ENCODE measurements around the gene GRID2. TPM values are rescaled to one million over a fixed set of nuclear protein-coding genes. Genes with fewer than 3 reads are reported as not detected.

Gene GRID2
- total RNA-seq, 1 donor from 2014 or later = not detected

GRCh38 chr4:93373893-93374860, 1070.4 kb downstream of the GRID2 start:
- no peaks in the 10 kb centered on the region for H3K27me3 ChIP-seq
- no peaks in the 10 kb centered on the region for H3K4me1 ChIP-seq
- H3K4me3 ChIP-seq = no peak overlapping the region
- no peak overlapping the region for H3K27ac ChIP-seq
- H3K36me3 ChIP-seq = no peaks in the 10 kb centered on the region
- intact Hi-C loops (cut with DNase I) = no loop called here
- H3K9me3 ChIP-seq = no peaks in the 10 kb centered on the region
- TF ChIP-seq POLR2AphosphoS5 (IDR thresholded peaks at IDR 0.05; ENCODE audit: insufficient read depth in 1 of 2, low read depth in 1 of 2) (no peak), POLR2A (IDR thresholded peaks at IDR 0.05) (no peak), CTCF (IDR thresholded peaks at IDR 0.05) (no peak)
- no peak for DNase-seq (ENCODE audit: extremely low spot score in 2 of 2)

- H3K27ac ChIP-seq = no peak overlapping the region
- TF ChIP-seq POLR2AphosphoS5 (IDR thresholded peaks at IDR 0.05; ENCODE audit: insufficient read depth in 1 of 2, low read depth in 1 of 2) = no peak
- TF ChIP-seq CTCF (IDR thresholded peaks at IDR 0.05) = no peak
- TF ChIP-seq POLR2A (IDR thresholded peaks at IDR 0.05) = no peak
- no peak for DNase-seq (ENCODE audit: extremely low spot score in 2 of 2)
- H3K36me3 ChIP-seq = no peaks in the 10 kb centered on the region
- H3K27me3 ChIP-seq = no peaks in the 10 kb centered on the region
- H3K4me1 ChIP-seq = no peaks in the 10 kb centered on the region
- intact Hi-C loops (cut with DNase I) = no loop called here
- no peak overlapping the region for H3K4me3 ChIP-seq
- H3K9me3 ChIP-seq = no peaks in the 10 kb centered on the region
Measured at GRCh38 chr4:93384241-93384640, 1080.5 kb downstream of the GRID2 start.

- Histone ChIP-seq H3K9me3 (no peaks in the 10 kb centered on the region), H3K4me1 (no peaks in the 10 kb centered on the region), H3K36me3 (no peaks in the 10 kb centered on the region), H3K4me3 (no peak overlapping the region), H3K27ac (no peak overlapping the region), H3K27me3 (no peaks in the 10 kb centered on the region)
- intact Hi-C loops (cut with DNase I) = no loop called here
- no peak for TF ChIP-seq POLR2AphosphoS5 (IDR thresholded peaks at IDR 0.05; ENCODE audit: insufficient read depth in 1 of 2, low read depth in 1 of 2)
- no peak for TF ChIP-seq CTCF (IDR thresholded peaks at IDR 0.05)
- no peak for DNase-seq (ENCODE audit: extremely low spot score in 2 of 2)
Measured at GRCh38 chr4:93384887-93385286, 1081.1 kb downstream of the GRID2 start.

- no peaks in the 10 kb centered on the region for H3K36me3 ChIP-seq
- DNase-seq (ENCODE audit: extremely low spot score in 2 of 2) = no peak
- no peak overlapping the region for H3K27ac ChIP-seq
- TF ChIP-seq POLR2AphosphoS5 (IDR thresholded peaks at IDR 0.05; ENCODE audit: insufficient read depth in 1 of 2, low read depth in 1 of 2) = no peak
- TF ChIP-seq CTCF (IDR thresholded peaks at IDR 0.05) = no peak
- no peak for TF ChIP-seq POLR2A (IDR thresholded peaks at IDR 0.05)
- H3K9me3 ChIP-seq = no peaks in the 10 kb centered on the region
- H3K4me1 ChIP-seq = no peaks in the 10 kb centered on the region
- H3K27me3 ChIP-seq = no peaks in the 10 kb centered on the region
- no peak overlapping the region for H3K4me3 ChIP-seq
- intact Hi-C loops (cut with DNase I) = no loop called here
Measured at GRCh38 chr4:93394545-93395081, 1090.8 kb downstream of the GRID2 start.

- DNase-seq (ENCODE audit: extremely low spot score in 2 of 2) = no peak
- intact Hi-C loops (cut with DNase I) = no loop called here
- Histone ChIP-seq H3K9me3 (no peaks in the 10 kb centered on the region), H3K4me1 (no peaks in the 10 kb centered on the region), H3K27me3 (no peaks in the 10 kb centered on the region), H3K27ac (no peak overlapping the region), H3K36me3 (no peaks in the 10 kb centered on the region), H3K4me3 (no peak overlapping the region)
- TF ChIP-seq POLR2AphosphoS5 (IDR thresholded peaks at IDR 0.05; ENCODE audit: insufficient read depth in 1 of 2, low read depth in 1 of 2) = no peak
- no peak for TF ChIP-seq POLR2A (IDR thresholded peaks at IDR 0.05)
- TF ChIP-seq CTCF (IDR thresholded peaks at IDR 0.05) = no peak
Measured at GRCh38 chr4:93396272-93396671, 1092.5 kb downstream of the GRID2 start.
